Epidermal melanocyte (primary cell): ENCODE measurements around the gene ARMH1.
A peak's percentile ranks its signal among the peaks of the same experiment; 100 is the strongest.
"Not testable (repeated sequence)": the region's sequence is repeated elsewhere in the genome, so short reads cannot be mapped to it uniquely, and the experiment has no call there.

Source experiments
- DNase-seq: peaks from one replicate; pipeline ENCODE4 v3.0.0; 2011; ENCODE audit warnings: low spot score; ENCODE audit not compliant: insufficient read length

The ARMH1 gene

DNA sequence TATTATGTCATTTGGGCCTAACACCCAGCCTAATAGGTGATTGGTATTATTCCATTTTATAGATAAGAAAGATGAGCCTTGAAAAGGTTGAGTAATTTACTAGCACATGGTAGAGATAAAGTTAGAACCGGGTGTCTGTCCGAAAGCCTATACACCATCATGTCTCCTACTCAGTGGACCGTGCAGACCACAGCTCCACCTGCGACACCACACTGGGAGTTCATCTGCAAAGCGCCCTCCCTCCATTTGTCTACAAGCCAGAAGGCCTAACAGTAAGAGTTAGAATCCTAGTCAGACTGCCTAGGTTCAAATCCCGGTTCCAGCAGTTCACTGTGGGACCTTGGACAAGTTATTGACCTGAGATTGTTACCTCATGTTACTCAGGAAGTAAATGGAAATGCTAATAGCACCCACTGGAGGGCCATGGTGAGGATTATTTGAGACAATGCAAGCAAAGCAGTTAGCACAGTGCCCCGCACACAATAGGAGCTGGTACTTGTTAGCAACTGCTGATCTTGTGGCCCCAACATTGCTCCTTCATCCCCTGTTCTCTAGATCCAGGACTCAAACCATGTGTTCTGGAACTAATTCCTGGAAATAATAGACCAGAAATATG is 20.5 kb downstream of the ARMH1 start:
- no peak for DNase-seq

DNA sequence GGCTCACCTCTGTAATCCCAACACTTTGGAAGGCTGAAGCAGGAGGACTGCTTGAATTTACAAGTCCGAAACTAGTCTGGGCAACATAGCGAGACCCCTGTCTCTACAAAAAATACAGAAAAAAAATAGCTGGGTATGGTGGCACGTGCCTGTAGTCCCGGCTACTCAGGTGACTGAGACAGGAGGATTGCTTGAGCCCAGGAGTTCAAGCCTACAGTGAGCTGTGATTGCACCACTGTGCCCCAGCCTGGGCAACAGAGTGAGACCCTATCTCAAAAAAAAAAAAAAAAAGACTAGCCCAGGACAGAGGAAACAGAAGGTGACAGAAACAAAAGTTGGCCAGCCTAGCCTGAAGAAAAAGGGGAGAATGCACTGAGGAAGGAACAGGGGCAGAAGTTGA is 21.2 kb downstream of the ARMH1 start:
- DNase-seq = no peak

DNA sequence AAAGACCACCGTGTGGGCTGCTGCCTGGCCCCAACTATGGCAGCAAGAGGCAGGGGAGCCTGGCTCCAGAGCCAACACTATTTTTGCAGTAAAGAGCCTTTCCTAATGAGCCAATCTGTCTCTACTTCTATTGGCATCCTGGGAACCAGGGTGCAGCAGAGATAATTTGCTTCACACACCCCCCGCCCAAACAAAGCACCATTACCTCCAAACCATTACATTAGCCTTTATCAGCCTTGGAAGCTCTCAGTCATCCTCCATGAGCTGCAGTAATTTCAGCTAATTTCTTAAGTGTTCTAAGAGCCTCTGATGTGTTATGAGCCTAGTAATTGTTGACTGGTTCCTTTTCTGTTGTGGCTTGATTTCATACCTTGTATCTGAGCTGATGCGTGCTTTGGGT is 21.6 kb downstream of the ARMH1 start:
- no peak for DNase-seq

GRCh38 chr1:44696789-44697345 is 22.4 kb downstream of the ARMH1 start:
- DNase-seq = no peak

DNA sequence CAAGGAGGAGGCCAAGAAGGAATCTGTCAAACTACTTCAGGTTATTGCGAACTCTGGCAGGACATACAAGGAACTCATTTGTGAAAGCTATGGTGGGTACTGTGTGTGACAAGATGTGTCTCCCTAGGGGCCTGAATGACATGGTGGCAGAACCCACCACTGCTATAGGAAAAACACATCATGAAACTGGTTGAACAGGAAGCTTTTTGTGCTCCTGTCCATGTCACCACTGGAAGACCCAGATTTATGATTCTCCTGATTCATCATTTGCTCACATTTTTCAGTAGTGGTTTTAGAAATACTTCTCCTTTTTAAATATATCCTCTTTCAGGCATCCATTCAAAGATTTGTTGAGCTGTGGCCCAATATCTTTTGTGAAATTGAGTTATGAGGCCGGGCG is 23.6 kb downstream of the ARMH1 start:
- no peak for DNase-seq

GRCh38 chr1:44699375-44699774 is 24.9 kb downstream of the ARMH1 start:
- DNase-seq = not testable (repeated sequence)

DNA sequence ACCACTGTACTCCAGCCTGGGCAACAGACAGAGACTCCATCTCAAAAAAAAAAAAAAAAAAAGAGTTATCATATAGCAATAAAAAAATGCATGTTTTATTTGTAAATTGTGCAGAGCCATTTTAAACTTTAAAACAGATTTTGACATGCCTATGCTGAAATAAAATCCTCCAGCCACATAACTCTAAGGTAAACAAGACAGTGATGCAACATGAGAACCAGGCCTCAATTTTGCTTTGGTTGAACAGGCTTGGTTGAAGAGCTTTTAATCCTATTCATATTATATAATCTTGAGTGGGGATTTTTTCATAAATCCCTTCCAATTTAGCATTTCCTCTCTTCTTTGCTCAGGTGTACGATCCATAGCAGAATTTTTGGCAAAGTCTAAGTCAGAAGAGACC is 26.1 kb downstream of the ARMH1 start:
- DNase-seq = no peak

- no peak for DNase-seq
Measured at GRCh38 chr1:44701141-44701573, 26.6 kb downstream of the ARMH1 start.

GRCh38 chr1:44705470-44705869 is 31.0 kb downstream of the ARMH1 start:
- DNase-seq = no peak

- DNase-seq = no peak
Measured at GRCh38 chr1:44705938-44706337, 31.4 kb downstream of the ARMH1 start.

DNA sequence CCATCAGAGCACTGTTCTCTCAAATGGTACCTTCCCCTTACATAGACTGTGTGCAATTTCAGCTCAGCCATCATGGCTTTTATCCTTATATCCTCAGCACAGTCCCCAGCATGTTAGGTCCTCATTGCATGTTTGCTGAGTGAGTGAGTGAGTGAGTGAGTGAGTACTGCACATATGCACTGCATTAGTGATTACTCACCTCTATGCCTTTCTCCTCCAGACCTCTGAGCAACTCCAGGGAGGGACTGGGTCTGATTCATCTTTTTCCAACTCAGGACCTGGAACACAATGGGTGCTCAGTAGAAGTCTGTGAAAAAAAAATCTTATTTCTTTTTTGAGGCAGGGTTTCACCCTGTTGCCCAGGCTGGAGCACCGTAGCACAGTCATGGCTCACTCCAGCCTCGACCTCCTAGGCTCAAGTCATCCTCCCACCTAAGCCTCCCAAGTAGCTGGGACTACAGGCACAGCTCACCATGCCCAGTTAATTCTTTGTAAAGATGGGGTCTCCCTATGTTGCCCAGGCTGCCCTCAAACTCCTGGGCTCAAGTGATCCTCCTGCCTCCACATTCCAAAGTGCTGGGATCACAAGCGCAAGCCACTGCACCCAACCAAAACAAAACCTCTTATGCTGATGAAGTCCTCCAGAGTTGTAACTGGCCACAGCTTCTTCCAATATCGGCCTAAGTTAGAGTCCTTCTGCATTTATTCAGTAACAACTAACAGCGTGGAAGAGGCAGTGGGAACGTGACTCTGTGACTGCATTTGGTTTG is 32.8 kb downstream of the ARMH1 start:
- DNase-seq = no peak

- peak; percentile 67 for DNase-seq
Measured at GRCh38 chr1:44707959-44708831, 33.7 kb downstream of the ARMH1 start.

DNA sequence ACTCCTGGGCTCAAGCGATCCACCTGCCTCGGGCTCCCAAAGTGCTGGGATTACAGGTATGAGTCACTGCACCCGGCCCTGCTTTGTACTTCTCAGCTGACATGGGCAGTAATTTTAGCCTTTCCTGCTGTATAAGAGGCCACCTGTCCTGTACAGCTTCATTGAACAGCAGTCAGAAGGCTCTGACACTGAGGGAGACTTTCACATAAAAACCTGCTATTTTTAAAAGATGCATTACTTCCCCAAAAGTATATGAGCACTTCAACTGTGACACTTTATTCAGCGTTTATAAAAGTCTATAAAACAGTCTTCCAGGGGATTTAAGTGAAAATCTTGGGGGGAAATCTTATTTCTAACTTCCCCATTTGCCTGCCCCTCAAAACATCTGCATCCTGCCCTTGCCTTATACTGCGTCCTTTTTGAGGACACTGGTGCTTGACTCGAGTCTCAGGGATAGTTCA is 38.8 kb downstream of the ARMH1 start:
- no peak for DNase-seq

- DNase-seq = no peak
Measured at GRCh38 chr1:44714532-44714931, 40.0 kb downstream of the ARMH1 start.

GRCh38 chr1:44714944-44715571 is 40.5 kb downstream of the ARMH1 start:
- DNase-seq = peak; percentile 92

DNA sequence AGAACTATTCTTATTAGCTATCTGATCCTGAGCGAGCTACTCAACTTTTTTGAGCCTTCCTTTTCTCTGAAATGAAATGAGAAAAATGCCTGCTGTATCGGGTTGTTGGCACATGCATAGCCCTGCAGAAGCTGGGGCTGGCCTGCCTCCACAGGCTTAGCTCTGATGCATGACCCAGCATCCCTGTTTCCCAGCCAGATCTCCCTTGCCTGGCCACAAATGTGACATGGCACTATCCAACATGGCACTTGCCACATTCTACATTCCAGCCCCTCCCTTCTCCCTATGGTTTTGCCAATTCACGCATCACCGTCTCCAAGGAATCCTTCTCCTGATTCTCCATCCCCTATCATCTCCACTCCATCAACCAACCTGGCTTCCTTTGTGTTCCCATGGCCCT is 42.6 kb downstream of the ARMH1 start:
- DNase-seq = no peak

GRCh38 chr1:44717653-44718052 is 43.1 kb downstream of the ARMH1 start:
- DNase-seq = no peak

DNA sequence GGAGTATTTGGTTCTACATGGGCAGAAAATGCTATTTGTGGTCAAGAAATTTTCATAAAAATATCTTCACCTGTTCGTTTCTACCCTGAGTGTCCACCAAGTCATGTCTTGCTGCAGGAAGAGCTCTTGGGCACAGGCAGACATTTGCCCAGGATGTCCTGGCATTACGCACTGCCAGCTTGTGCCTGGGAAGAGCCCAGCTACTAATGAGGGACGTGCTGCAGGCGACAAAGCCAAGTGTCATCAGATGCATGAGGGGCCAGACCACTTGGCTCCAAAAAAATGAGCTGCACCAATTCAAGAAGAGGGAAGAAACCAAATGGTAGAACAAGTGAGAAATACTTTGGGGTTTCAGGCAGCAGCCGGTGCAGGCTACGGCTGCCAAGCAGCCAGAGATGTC is 43.6 kb downstream of the ARMH1 start:
- no peak for DNase-seq

GRCh38 chr1:44719318-44719717 is 44.8 kb downstream of the ARMH1 start:
- no peak for DNase-seq

GRCh38 chr1:44720281-44720680 is 45.8 kb downstream of the ARMH1 start:
- no peak for DNase-seq
